Panc1 (cell line): ENCODE results near the gene GRIP1.

Experiments
- CTCF ChIP-seq: fragments of 450-650 bp; IDR thresholded peaks from 2 replicates; pipeline ENCODE4 v1.5.1; 2017; ENCODE audit warnings: mild to moderate bottlenecking
- POLR2AphosphoS5 ChIP-seq: IDR thresholded peaks from 2 replicates; pipeline ENCODE4 v1.6.1; 2012; ENCODE audit warnings: mild to moderate bottlenecking, low read depth, low read length, moderate library complexity
- TCF7L2 ChIP-seq: IDR thresholded peaks from 2 replicates; pipeline ENCODE4 v1.6.1; 2011; ENCODE audit warnings: mild to moderate bottlenecking, low read depth, low read length, inconsistent platforms
- TF ChIP-seq, protein P1 (sequence below), 2 experiments: IDR thresholded peaks; 2 replicates each; pipeline ENCODE4 v1.6.1; 2011 to 2012; ENCODE audit warnings: low read depth in 2 of 2, control low read depth in 1 of 2, low read length in 1 of 2, mild to moderate bottlenecking in 1 of 2, moderate library complexity in 1 of 2; ENCODE audit not compliant: insufficient read depth in 1 of 2

- TF ChIP-seq POLR2AphosphoS5 = no peak
- TF ChIP-seq CTCF = no peak
- no peak for TF ChIP-seq TCF7L2
- TF ChIP-seq, protein P1, sequence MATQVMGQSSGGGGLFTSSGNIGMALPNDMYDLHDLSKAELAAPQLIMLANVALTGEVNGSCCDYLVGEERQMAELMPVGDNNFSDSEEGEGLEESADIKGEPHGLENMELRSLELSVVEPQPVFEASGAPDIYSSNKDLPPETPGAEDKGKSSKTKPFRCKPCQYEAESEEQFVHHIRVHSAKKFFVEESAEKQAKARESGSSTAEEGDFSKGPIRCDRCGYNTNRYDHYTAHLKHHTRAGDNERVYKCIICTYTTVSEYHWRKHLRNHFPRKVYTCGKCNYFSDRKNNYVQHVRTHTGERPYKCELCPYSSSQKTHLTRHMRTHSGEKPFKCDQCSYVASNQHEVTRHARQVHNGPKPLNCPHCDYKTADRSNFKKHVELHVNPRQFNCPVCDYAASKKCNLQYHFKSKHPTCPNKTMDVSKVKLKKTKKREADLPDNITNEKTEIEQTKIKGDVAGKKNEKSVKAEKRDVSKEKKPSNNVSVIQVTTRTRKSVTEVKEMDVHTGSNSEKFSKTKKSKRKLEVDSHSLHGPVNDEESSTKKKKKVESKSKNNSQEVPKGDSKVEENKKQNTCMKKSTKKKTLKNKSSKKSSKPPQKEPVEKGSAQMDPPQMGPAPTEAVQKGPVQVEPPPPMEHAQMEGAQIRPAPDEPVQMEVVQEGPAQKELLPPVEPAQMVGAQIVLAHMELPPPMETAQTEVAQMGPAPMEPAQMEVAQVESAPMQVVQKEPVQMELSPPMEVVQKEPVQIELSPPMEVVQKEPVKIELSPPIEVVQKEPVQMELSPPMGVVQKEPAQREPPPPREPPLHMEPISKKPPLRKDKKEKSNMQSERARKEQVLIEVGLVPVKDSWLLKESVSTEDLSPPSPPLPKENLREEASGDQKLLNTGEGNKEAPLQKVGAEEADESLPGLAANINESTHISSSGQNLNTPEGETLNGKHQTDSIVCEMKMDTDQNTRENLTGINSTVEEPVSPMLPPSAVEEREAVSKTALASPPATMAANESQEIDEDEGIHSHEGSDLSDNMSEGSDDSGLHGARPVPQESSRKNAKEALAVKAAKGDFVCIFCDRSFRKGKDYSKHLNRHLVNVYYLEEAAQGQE (IDR thresholded peaks at IDR 0.05; ENCODE audit: insufficient read depth in 1 of 2, low read depth in 2 of 2, low read length in 1 of 2) = no peak
These were observed 5.3 kb upstream of the GRIP1 start for GRCh38 chr12:66684222-66684621.
